ENCODE measurements around the gene C17orf114.

Gene C17orf114

GRCh38 chr17:4822835-4823234 lies 20.7 kb upstream of the C17orf114 start:
- no peak for DNase-seq

GRCh38 chr17:4818276-4818675 lies 16.1 kb upstream of the C17orf114 start:
- no peak for DNase-seq

GRCh38 chr17:4816826-4817225 lies 14.7 kb upstream of the C17orf114 start:
- no peak for DNase-seq

GRCh38 chr17:4815043-4815675 lies 13.0 kb upstream of the C17orf114 start:
- no peak for DNase-seq

GRCh38 chr17:4812690-4813089 lies 10.6 kb upstream of the C17orf114 start:
- no peak for DNase-seq

GRCh38 chr17:4811471-4811870 lies 9.3 kb upstream of the C17orf114 start:
- DNase-seq: no peak

GRCh38 chr17:4810696-4811290 lies 8.7 kb upstream of the C17orf114 start:
- no peak for DNase-seq

- no peak for DNase-seq
These were observed 6.2 kb upstream of the C17orf114 start for GRCh38 chr17:4808378-4808767.

GRCh38 chr17:4807605-4808377 lies 5.7 kb upstream of the C17orf114 start:
- DNase-seq: no peak

- peak; percentile 80 to 88 (median 84) for DNase-seq
These were observed 4.9 kb upstream of the C17orf114 start, which contains the start of gene PLD2 for GRCh38 chr17:4806777-4807604. Gene PLD2 (plus strand): TSS chr17:4807152. CDS start chr17:4807773, 621 bp downstream.

- DNase-seq: no peak
These were observed 4.3 kb upstream of the C17orf114 start for GRCh38 chr17:4806456-4806776.

- DNase-seq: no peak
These were observed 1.5 kb downstream of the C17orf114 start for GRCh38 chr17:4800462-4801196.

GRCh38 chr17:4796552-4796920 lies 5.6 kb downstream of the C17orf114 start:
- no peak for DNase-seq

GRCh38 chr17:4795168-4795567 lies 7.0 kb downstream of the C17orf114 start:
- no peak for DNase-seq

- no peak for DNase-seq
These were observed 11.4 kb downstream of the C17orf114 start for GRCh38 chr17:4790705-4791088.

- DNase-seq: peak; percentile 54 to 88 (median 68)
These were observed 12.0 kb downstream of the C17orf114 start for GRCh38 chr17:4789951-4790704.

- DNase-seq: no peak
These were observed 12.5 kb downstream of the C17orf114 start for GRCh38 chr17:4789701-4789950.

- DNase-seq: no peak
These were observed 13.1 kb downstream of the C17orf114 start, which contains the start of gene GLTPD2 for GRCh38 chr17:4788807-4789700. Gene GLTPD2 (plus strand): TSS chr17:4788964. CDS start chr17:4789012, 48 bp downstream.

GRCh38 chr17:4788159-4788806 lies 13.8 kb downstream of the C17orf114 start:
- no peak for DNase-seq

GRCh38 chr17:4786516-4786915 lies 15.6 kb downstream of the C17orf114 start:
- no peak for DNase-seq

Data from T-helper 1 cell (primary cell).